Skeletal muscle tissue (tissue), 4 donors: ENCODE measurements around the gene AGXT. TPM values are rescaled to one million over a fixed set of nuclear protein-coding genes. Genes with fewer than 3 reads are reported as not detected.

Experiments
- H3K27ac ChIP-seq: one replicate; pipeline ENCODE4 v1.7.0; 2013; ENCODE audit warnings: mild to moderate bottlenecking, low read depth, low read length, inconsistent platforms
- H3K27me3 ChIP-seq, 3 donors: one replicate each; pipeline ENCODE4 v1.7.0; 2013; ENCODE audit warnings: low read length in 3 of 3; ENCODE audit not compliant: control insufficient read depth in 3 of 3, insufficient read depth in 3 of 3
- H3K36me3 ChIP-seq, 3 donors: one replicate each; pipeline ENCODE4 v1.7.0; 2013; ENCODE audit warnings: low read length in 3 of 3; ENCODE audit not compliant: control insufficient read depth in 3 of 3, insufficient read depth in 3 of 3
- H3K4me1 ChIP-seq, 3 donors: one replicate each; pipeline ENCODE4 v1.7.0; 2013; ENCODE audit warnings: low read length in 3 of 3, mild to moderate bottlenecking in 3 of 3; ENCODE audit not compliant: control insufficient read depth in 3 of 3, insufficient read depth in 3 of 3
- H3K4me3 ChIP-seq, 3 donors: one replicate each; pipeline ENCODE4 v1.7.0; 2013; ENCODE audit warnings: low read length in 3 of 3
- H3K9ac ChIP-seq, 3 donors: one replicate each; pipeline ENCODE4 v1.7.0; 2013; ENCODE audit warnings: low read length in 3 of 3, mild to moderate bottlenecking in 3 of 3, moderate library complexity in 2 of 3, low read depth in 1 of 3
- H3K9me3 ChIP-seq, 3 donors: one replicate each; pipeline ENCODE4 v1.7.0; 2013; ENCODE audit warnings: low read length in 3 of 3; ENCODE audit not compliant: control insufficient read depth in 3 of 3
- total RNA-seq: library from RNA; depleted of rRNA; stranded (reverse); fragments of >200 nt; gene quantifications from one replicate; pipeline ENCODE4 v1.2.3, GENCODE V29; 2014
- donor health status: Osteomylitis.

Gene AGXT
- total RNA-seq, 1 donor from 2014 or later, result not detected

- H3K36me3 ChIP-seq, result no peaks in the 10 kb centered on the region
- no peaks in the 10 kb centered on the region for H3K9me3 ChIP-seq
- peaks cover 4 to 28% (median 21%) of the 10 kb centered on the region in 3 donors for H3K27me3 ChIP-seq
- no peak overlapping the region for H3K4me3 ChIP-seq
- H3K9ac ChIP-seq, result no peak overlapping the region
- H3K4me1 ChIP-seq, result peaks cover 0 to 4% (median 0%) of the 10 kb centered on the region in 3 donors
- no peak overlapping the region for H3K27ac ChIP-seq
Observed at GRCh38 chr2:240928476-240929363, 60.1 kb downstream of the AGXT start.

DNA sequence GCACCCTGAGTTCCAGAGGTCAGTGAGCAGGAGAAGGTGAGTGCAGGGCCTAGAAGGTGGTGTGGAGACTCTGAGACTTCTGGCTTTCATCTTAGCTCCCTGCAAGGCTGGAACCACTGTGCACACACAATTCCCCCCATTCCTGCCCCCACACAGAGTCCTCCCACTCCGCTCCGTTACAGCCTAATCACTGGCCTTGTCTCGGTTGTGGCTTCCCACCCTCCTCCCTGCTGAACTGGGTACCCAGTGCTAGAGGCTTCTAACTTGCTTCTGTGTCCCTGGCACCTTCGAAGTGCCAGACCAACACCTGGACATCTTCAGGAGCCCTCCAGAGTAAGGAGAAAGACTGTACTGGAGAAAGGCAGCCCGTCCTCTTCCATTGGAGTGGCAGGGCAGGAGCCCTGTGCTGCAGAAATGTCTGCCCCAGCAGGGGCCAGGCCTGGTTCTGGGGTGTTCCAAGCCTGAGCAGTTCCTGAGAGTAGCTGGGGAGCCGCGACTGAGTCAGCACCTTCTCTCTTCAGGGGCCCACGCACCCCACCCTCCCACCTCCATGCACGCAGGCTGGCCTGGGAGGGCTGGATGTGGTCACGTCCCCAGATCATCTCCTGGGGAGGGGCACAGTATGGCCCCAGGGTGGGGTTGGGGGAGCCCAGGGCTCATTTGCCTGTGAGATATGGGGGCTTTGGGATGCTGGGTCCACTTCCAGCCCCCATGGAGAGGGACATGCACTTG, 60.9 kb downstream of the AGXT start:
- H3K9me3 ChIP-seq, result no peaks in the 10 kb centered on the region
- no peak overlapping the region for H3K27ac ChIP-seq
- H3K4me3 ChIP-seq, result no peak overlapping the region
- peaks cover 0 to 4% (median 0%) of the 10 kb centered on the region in 3 donors for H3K4me1 ChIP-seq
- H3K36me3 ChIP-seq, result no peaks in the 10 kb centered on the region
- H3K9ac ChIP-seq, result no peak overlapping the region
- peaks cover 4 to 28% (median 22%) of the 10 kb centered on the region in 3 donors for H3K27me3 ChIP-seq

Other genes with a start within 250 kb of the AGXT start
- 1.0 TPM for gene GPR35, start 243.3 kb upstream of the AGXT start, total RNA-seq
- not detected for gene AQP12B, start 185.9 kb upstream of the AGXT start, total RNA-seq
- gene AQP12A, start 177.0 kb upstream of the AGXT start, total RNA-seq, result not detected
- 4.7 TPM for gene KIF1A, start 48.6 kb upstream of the AGXT start, total RNA-seq
- gene MAB21L4, start 27.3 kb downstream of the AGXT start, total RNA-seq, result not detected
- under 0.01 TPM for gene CROCC2, start 37.5 kb downstream of the AGXT start, total RNA-seq
- 4.7 TPM for gene SNED1, start 129.8 kb downstream of the AGXT start, total RNA-seq
- 32.4 TPM for gene MTERF4, start 233.5 kb downstream of the AGXT start, total RNA-seq